Sigmoid colon (tissue), 4 donors: ENCODE results near the gene MINDY2.

ENCODE experiments used
- POLR2AphosphoS5 ChIP-seq, 4 donors: sonication (generic); formaldehyde crosslinking; IDR thresholded peaks; one replicate each; pipeline ENCODE4 v1.6.1; 2017; ENCODE audit warnings: antibody characterized with exemption in 4 of 4
- TF ChIP-seq, protein P1 (sequence below), 4 experiments: fragments of 450-650 bp in 3 of 4; fragments of 200-600 bp in 1 of 4; IDR thresholded peaks; one replicate each; pipeline ENCODE4 v1.5.1; 2016 to 2019; ENCODE audit warnings: antibody characterized with exemption in 4 of 4, mild to moderate bottlenecking in 3 of 4, moderate library complexity in 2 of 4

DNA sequence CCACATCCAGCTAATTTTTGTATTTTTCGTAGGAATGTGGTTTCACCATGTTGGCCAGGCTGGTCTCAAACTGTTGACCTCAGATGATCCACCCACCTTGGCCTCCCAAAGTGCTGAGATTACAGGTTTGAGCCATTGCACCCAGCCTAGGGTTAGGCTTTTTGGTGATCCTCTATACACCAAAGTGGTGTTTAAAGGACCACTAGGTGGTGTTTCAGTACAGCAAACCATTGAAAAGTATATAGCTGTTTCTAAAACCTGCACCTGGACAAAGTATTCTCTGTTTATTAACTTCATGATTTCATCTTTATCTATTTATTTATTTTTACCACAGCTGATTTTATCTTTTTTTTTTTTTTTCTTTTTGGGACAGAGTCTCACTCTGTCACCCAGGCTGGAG, 68.4 kb downstream of the MINDY2 start:
- TF ChIP-seq POLR2AphosphoS5 (IDR thresholded peaks at IDR 0.05) = no peak
- TF ChIP-seq, protein P1, sequence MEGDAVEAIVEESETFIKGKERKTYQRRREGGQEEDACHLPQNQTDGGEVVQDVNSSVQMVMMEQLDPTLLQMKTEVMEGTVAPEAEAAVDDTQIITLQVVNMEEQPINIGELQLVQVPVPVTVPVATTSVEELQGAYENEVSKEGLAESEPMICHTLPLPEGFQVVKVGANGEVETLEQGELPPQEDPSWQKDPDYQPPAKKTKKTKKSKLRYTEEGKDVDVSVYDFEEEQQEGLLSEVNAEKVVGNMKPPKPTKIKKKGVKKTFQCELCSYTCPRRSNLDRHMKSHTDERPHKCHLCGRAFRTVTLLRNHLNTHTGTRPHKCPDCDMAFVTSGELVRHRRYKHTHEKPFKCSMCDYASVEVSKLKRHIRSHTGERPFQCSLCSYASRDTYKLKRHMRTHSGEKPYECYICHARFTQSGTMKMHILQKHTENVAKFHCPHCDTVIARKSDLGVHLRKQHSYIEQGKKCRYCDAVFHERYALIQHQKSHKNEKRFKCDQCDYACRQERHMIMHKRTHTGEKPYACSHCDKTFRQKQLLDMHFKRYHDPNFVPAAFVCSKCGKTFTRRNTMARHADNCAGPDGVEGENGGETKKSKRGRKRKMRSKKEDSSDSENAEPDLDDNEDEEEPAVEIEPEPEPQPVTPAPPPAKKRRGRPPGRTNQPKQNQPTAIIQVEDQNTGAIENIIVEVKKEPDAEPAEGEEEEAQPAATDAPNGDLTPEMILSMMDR (IDR thresholded peaks at IDR 0.05) = no peak
